ENCODE results near the gene SDC4. TPM values are rescaled to one million over a fixed set of nuclear protein-coding genes. Genes with fewer than 3 reads are reported as not detected.

Gene SDC4
- total and polyA plus RNA-seq, 5 experiments from 2014 or later = 0.09 to 0.31 (median 0.24) TPM; not detected in 1

DNA sequence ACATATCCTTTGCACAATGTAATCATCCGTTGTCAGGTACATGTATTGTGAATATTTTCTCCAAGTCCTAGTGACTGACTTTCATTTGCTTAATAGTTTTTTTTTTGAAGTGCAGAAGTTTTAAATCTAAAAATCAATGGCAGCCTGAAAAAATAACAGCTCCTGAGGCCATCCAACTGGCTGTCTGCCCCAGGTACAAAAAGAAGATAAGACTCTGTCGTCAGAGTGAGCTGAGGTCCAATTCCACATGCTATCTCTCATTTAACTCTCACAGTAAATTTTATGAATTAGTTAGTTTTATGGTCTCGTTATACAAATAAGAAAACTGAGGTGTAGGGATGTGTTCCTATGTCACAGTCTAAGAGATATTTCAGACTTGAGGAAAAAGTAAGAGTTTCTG lies 72.9 kb downstream of the SDC4 start:
- Mint-ChIP-seq H3K27me3 (peaks cover 27 to 66% (median 42%) of the 10 kb centered on the region in 5 donors), H3K27ac (no peak overlapping the region), H3K4me1 (no peaks in the 10 kb centered on the region), H3K4me3 (no peak overlapping the region), H3K9me3 (no peaks in the 10 kb centered on the region), H3K36me3 (peaks cover 0 to 2% (median 0%) of the 10 kb centered on the region in 3 donors)
- no peak for ATAC-seq
- POLR2A ChIA-PET = no interaction called here
- DNase-seq = no peak

Other genes starting within 250 kb of the SDC4 start
- not detected for gene KCNS1, start 247.3 kb downstream of the SDC4 start, total RNA-seq
- gene KCNS1, start 247.3 kb downstream of the SDC4 start, polyA plus RNA-seq = not detected
- gene WFDC5, start 233.2 kb downstream of the SDC4 start, total RNA-seq = not detected
- gene WFDC5, start 233.2 kb downstream of the SDC4 start, polyA plus RNA-seq = not detected
- gene WFDC12, start 224.0 kb downstream of the SDC4 start, total RNA-seq = not detected
- not detected for gene WFDC12, start 224.0 kb downstream of the SDC4 start, polyA plus RNA-seq
- not detected for gene PI3, start 173.5 kb downstream of the SDC4 start, total RNA-seq
- not detected for gene PI3, start 173.5 kb downstream of the SDC4 start, polyA plus RNA-seq
- gene SEMG1, start 141.4 kb downstream of the SDC4 start, total RNA-seq = not detected
- not detected for gene SEMG1, start 141.4 kb downstream of the SDC4 start, polyA plus RNA-seq
- gene SEMG2, start 127.1 kb downstream of the SDC4 start, total RNA-seq = not detected
- gene SEMG2, start 127.1 kb downstream of the SDC4 start, polyA plus RNA-seq = not detected
- gene SLPI, start 93.9 kb downstream of the SDC4 start, total RNA-seq = not detected
- not detected for gene SLPI, start 93.9 kb downstream of the SDC4 start, polyA plus RNA-seq
- gene RBPJL, start 41.6 kb downstream of the SDC4 start, total RNA-seq = not detected
- not detected for gene RBPJL, start 41.6 kb downstream of the SDC4 start, polyA plus RNA-seq
- not detected for gene MATN4, start 40.1 kb downstream of the SDC4 start, total RNA-seq
- gene MATN4, start 40.1 kb downstream of the SDC4 start, polyA plus RNA-seq = not detected
- 10 to 100 TPM; 58.7 to 62.5 TPM for gene SYS1, start 14.7 kb upstream of the SDC4 start, total RNA-seq
- gene SYS1, start 14.7 kb upstream of the SDC4 start, polyA plus RNA-seq = 10 to 100 TPM; 34.2 to 46.1 (median 36.2) TPM
- gene TP53TG5, start 29.9 kb upstream of the SDC4 start, total RNA-seq = under 1 TPM in 1 of 2 experiments, not detected in 1; 0.47 TPM
- gene TP53TG5, start 29.9 kb upstream of the SDC4 start, polyA plus RNA-seq = under 1 TPM in 2 of 3 donors, not detected in 1; 0.42 to 0.55 TPM
- gene DBNDD2, start 59.9 kb upstream of the SDC4 start, total RNA-seq = 10 to 100 TPM; 13.6 to 13.9 TPM
- gene DBNDD2, start 59.9 kb upstream of the SDC4 start, polyA plus RNA-seq = 10 to 100 TPM; 11.6 to 13.5 (median 13.4) TPM
- gene PIGT, start 67.7 kb upstream of the SDC4 start, total RNA-seq = 10 to 100 TPM; 80.1 to 86.7 TPM
- gene PIGT, start 67.7 kb upstream of the SDC4 start, polyA plus RNA-seq = 10 to 100 TPM; 73.4 to 90.6 (median 73.9) TPM
- gene WFDC2, start 121.3 kb upstream of the SDC4 start, total RNA-seq = under 1 TPM; 0.73 to 0.80 TPM
- under 1 TPM in 1 of 3 donors, not detected in 2; 0.33 TPM for gene WFDC2, start 121.3 kb upstream of the SDC4 start, polyA plus RNA-seq
- gene SPINT3, start 167.2 kb upstream of the SDC4 start, total RNA-seq = not detected
- gene SPINT3, start 167.2 kb upstream of the SDC4 start, polyA plus RNA-seq = not detected
- not detected for gene WFDC6, start 191.1 kb upstream of the SDC4 start, total RNA-seq
- not detected for gene WFDC6, start 191.1 kb upstream of the SDC4 start, polyA plus RNA-seq
- gene EPPIN, start 199.0 kb upstream of the SDC4 start, total RNA-seq = not detected
- gene EPPIN, start 199.0 kb upstream of the SDC4 start, polyA plus RNA-seq = not detected
- not detected for gene WFDC8, start 230.9 kb upstream of the SDC4 start, total RNA-seq
- gene WFDC8, start 230.9 kb upstream of the SDC4 start, polyA plus RNA-seq = not detected

Data from naive thymus-derived CD8-positive, alpha-beta T cell (primary cell).